Measurements from ENCODE around the gene ASAP2. TPM values are rescaled to one million over a fixed set of nuclear protein-coding genes. Genes with fewer than 3 reads are reported as not detected.

ASAP2 gene
- total and polyA plus RNA-seq, 9 of the 15 experiments (the other 6 are each of a cell fraction or from before 2014, with no cell fraction given) = 0.06 to 4.3 (median 3.1) TPM

GRCh38 chr2:9424447-9425164, 218.0 kb downstream of the ASAP2 start:
- CTCF ChIA-PET (ENCODE audit: low intra/inter-chr PET ratio) = no interaction called here
- H3K4me1 ChIP-seq (replicated peaks in 1 of 2; ENCODE audit: control insufficient read depth in 2 of 2, insufficient read depth in 2 of 2, low read length in 2 of 2) = peaks cover 19 to 29% of the 10 kb centered on the region in 2 experiments; a peak in 4 of 5 replicates
- no peaks in the 10 kb centered on the region for H4K20me1 ChIP-seq (replicated peaks; ENCODE audit: control insufficient read depth, insufficient read depth, low read length)
- peak overlapping the region; percentile 90; the same call in 2 of the 3 replicates for H3K27ac ChIP-seq (ENCODE audit: extremely low read depth, low read depth, low read length)
- peak in 1 of 4 experiments; percentile 19 for DNase-seq (ENCODE audit: extremely low read depth in 1 of 4, low spot score in 3 of 4)
- H3K9me1 ChIP-seq (ENCODE audit: control insufficient read depth, insufficient read depth, low read length) = no peaks in the 10 kb centered on the region
- peaks cover 29% of the 10 kb centered on the region for H3K36me3 ChIP-seq (ENCODE audit: control insufficient read depth, insufficient read depth, low read length)
- peak overlapping the region; percentile 97; the same call in 1 of the 2 replicates for H2AFZ ChIP-seq (ENCODE audit: low read depth, low read length)
- no peak for ATAC-seq
- peaks cover 54% of the 10 kb centered on the region for H3K79me2 ChIP-seq (ENCODE audit: control insufficient read depth, insufficient read depth, low read length)
- in situ Hi-C loops (cut with MboI) (no loop called here), intact Hi-C loops (cut with micrococcal nuclease) (loop anchor here (5.0 kb wide), 3 partner anchors 128 to 282 kb away; partner anchors contain the start of gene ASAP2)
- H3K4me3 ChIP-seq = peak overlapping the region; percentile 90
- peak overlapping the region; percentile 96 to 100 for H3K9ac ChIP-seq (ENCODE audit: insufficient read depth in 1 of 2, low read depth in 2 of 2, low read length in 2 of 2)
- WGBS (ENCODE audit: insufficient coverage, low coverage, missing lambda C conversion rate) = 10% methylated on average over 11 of the region's 11 CpGs
- H3K27me3 ChIP-seq (ENCODE audit: control insufficient read depth in 2 of 2, insufficient read depth in 2 of 2, low read length in 2 of 2) = no peaks in the 10 kb centered on the region
- H3K4me2 ChIP-seq (ENCODE audit: insufficient read depth, low read length) = peak overlapping the region; percentile 95
- no peaks in the 10 kb centered on the region for H3K9me3 ChIP-seq (replicated peaks; ENCODE audit: control insufficient read depth, insufficient read depth, low read depth, low read length)
- BruUV-seq (replicated peaks) = no TSS peak
- no peak for FAIRE-seq
- POLR2A ChIA-PET = interaction anchor here (0.7 kb wide), 2 partner anchors 603 to 680 kb away, joined by 3 read pairs; no protein-coding TSS in a partner anchor
- TF ChIP-seq POLR2H (tag; IDR thresholded peaks at IDR 0.05; ENCODE audit: low read depth) = no peak
- TF ChIP-seq ILF3 (IDR thresholded peaks at IDR 0.05; ENCODE audit: borderline replicate concordance) = no peak
- no peak for TF ChIP-seq GTF3C2 (IDR thresholded peaks at IDR 0.05; ENCODE audit: borderline replicate concordance, extremely low read depth, insufficient read length)
- TF ChIP-seq ARID4B (CRISPR knock-in tag; IDR thresholded peaks at IDR 0.05) = no peak
- TF ChIP-seq ZNF707 (CRISPR knock-in tag; conservative IDR thresholded peaks at IDR 0.05) = no peak
- TF ChIP-seq CREB3L1 (IDR thresholded peaks at IDR 0.05; ENCODE audit: borderline replicate concordance, low read depth) = no peak
- peak; percentile 44; the same call in 1 of the 2 replicates for TF ChIP-seq LCOR (CRISPR knock-in tag; IDR thresholded peaks at IDR 0.05)
